GM12891 (cell line): ENCODE results near the gene CXCL12.

Source experiments
- PAX5 ChIP-seq: IDR thresholded peaks from 2 replicates; pipeline ENCODE4 v1.6.1; 2011; ENCODE audit warnings: low read length, moderate library complexity, mild to moderate bottlenecking; ENCODE audit not compliant: insufficient read depth, severe bottlenecking
- POLR2A ChIP-seq: IDR thresholded peaks from 2 replicates; pipeline ENCODE4 v1.6.1; 2011; ENCODE audit warnings: low read depth, low read length, control low read depth
- POLR2AphosphoS5 ChIP-seq: IDR thresholded peaks from 2 replicates; pipeline ENCODE4 v1.6.1; 2011; ENCODE audit warnings: low read depth, low read length, control low read depth
- TAF1 ChIP-seq: IDR thresholded peaks from 2 replicates; pipeline ENCODE4 v1.6.1; 2011; ENCODE audit warnings: low read depth, low read length, control low read depth

DNA sequence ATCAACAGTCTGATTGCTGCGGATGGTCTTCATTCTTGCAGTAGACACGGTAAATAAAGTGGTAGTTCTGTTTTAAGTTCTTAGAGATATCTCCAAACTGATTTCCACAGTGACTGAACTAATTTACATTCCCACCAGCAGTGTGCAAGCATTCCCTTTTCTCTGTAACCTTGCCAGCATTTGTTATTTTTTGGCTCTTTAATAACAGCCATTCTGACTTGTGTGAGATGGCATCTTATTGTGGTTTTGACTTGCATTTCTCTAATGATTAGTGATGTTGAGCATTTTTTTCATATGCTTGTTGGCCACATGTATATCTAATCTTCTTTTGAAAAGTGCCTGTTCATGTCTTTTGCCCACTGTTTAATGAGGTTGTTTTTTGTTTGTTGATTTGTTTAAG, 30.2 kb upstream of the CXCL12 start:
- TF ChIP-seq POLR2AphosphoS5: no peak
- TF ChIP-seq POLR2A: no peak
- TF ChIP-seq TAF1: no peak
- TF ChIP-seq PAX5: no peak
